SK-N-SH (cell line): Measurements from ENCODE around the gene ELMO1. TPM values are rescaled to one million over a fixed set of nuclear protein-coding genes. Genes with fewer than 3 reads are reported as not detected.

ENCODE experiments used
- CTCF ChIA-PET: fragments of 300-600, 350-600 bp; formaldehyde crosslinking; extraction: SDS; loops from one replicate; lab custom pipeline; 2021; lab: Yijun Ruan, JAX
- POLR2A ChIA-PET: fragments of 350-600 bp; sonication (Branson Sonifier 250); formaldehyde crosslinking; extraction: SDS; loops from one replicate; lab custom pipeline; 2020; ENCODE audit warnings: antibody characterized with exemption, inconsistent platforms; lab: Yijun Ruan, JAX
- DNase-seq: peaks from one replicate; pipeline ENCODE4 v3.0.0; 2012
- H2AFZ ChIP-seq: fragments of 200-600 bp; sonication (generic); 2 replicates; pipeline ENCODE4 v1.8.1; 2016; ENCODE audit warnings: antibody characterized with exemption, mild to moderate bottlenecking, low read depth
- H3F3A ChIP-seq: fragments of 200-600 bp; sonication (generic); replicated peaks from 2 replicates; pipeline ENCODE3; 2016; ENCODE audit warnings: antibody characterized with exemption, mild to moderate bottlenecking; ENCODE audit not compliant: insufficient read depth
- H3K27ac ChIP-seq, 2 experiments: fragments of 200-500 bp in 1 of 2; fragments of 200-600 bp in 1 of 2; sonication (Bioruptor generic) in 1 of 2; sonication (generic), shearing (Covaris generic) in 1 of 2; 2 replicates each; pipeline versions ENCODE4 v1.5.1 to v1.6.1; 2014 to 2016; ENCODE audit warnings: low read depth in 2 of 2, inconsistent platforms in 1 of 2, low read length in 1 of 2, mild to moderate bottlenecking in 1 of 2, mixed read lengths in 1 of 2
- H3K27me3 ChIP-seq: fragments of 200-600 bp; sonication (generic), shearing (Covaris generic); 2 replicates; pipeline ENCODE4 v1.6.1; 2016; ENCODE audit warnings: mixed run types; ENCODE audit not compliant: insufficient read depth
- H3K36me3 ChIP-seq, 2 experiments: fragments of 200-500 bp in 1 of 2; fragments of 200-600 bp in 1 of 2; sonication (Bioruptor generic) in 1 of 2; sonication (generic) in 1 of 2; replicated peaks in 1 of 2; 2 replicates each; pipeline versions ENCODE3 to v1.5.1; 2014 to 2016; ENCODE audit warnings: low read length in 1 of 2, mild to moderate bottlenecking in 1 of 2; ENCODE audit not compliant: insufficient read depth in 2 of 2, control insufficient read depth in 1 of 2
- H3K4me1 ChIP-seq, 2 experiments: fragments of 200-500 bp in 1 of 2; fragments of 200-600 bp in 1 of 2; sonication (Bioruptor generic) in 1 of 2; sonication (generic), shearing (Covaris generic) in 1 of 2; 2 replicates each; pipeline versions ENCODE4 v1.5.1 to v1.6.1; 2014 to 2016; ENCODE audit warnings: low read depth in 1 of 2, low read length in 1 of 2, mixed run types in 1 of 2; ENCODE audit not compliant: insufficient read depth in 2 of 2, control insufficient read depth in 1 of 2
- H3K4me2 ChIP-seq: fragments of 200-600 bp; sonication (generic), shearing (Covaris generic); 2 replicates; pipeline ENCODE4 v1.6.1; 2017; ENCODE audit warnings: mixed run types
- H3K4me3 ChIP-seq, 2 experiments: fragments of 200-500 bp in 1 of 2; fragments of 200-600 bp in 1 of 2; sonication (Bioruptor generic) in 1 of 2; sonication (generic), shearing (Covaris generic) in 1 of 2; 2 replicates each; pipeline versions ENCODE4 v1.5.1 to v1.8.1; 2014 to 2016; ENCODE audit warnings: low read depth in 2 of 2, inconsistent platforms in 1 of 2, low read length in 1 of 2, mild to moderate bottlenecking in 1 of 2, mixed read lengths in 1 of 2, moderate library complexity in 1 of 2
- H3K79me2 ChIP-seq: fragments of 200-600 bp; sonication (generic); 2 replicates; pipeline ENCODE4 v1.8.1; 2017; ENCODE audit warnings: mild to moderate bottlenecking; ENCODE audit not compliant: insufficient read depth
- H3K9ac ChIP-seq: fragments of 200-600 bp; sonication (generic); 2 replicates; pipeline ENCODE4 v1.6.1; 2017; ENCODE audit warnings: mixed run types
- H3K9me2 ChIP-seq: fragments of 200-600 bp; sonication (generic); 2 replicates; pipeline ENCODE4 v1.6.1; 2017; ENCODE audit warnings: mixed run types
- H3K9me3 ChIP-seq: fragments of 200-600 bp; sonication (generic); 2 replicates; pipeline ENCODE4 v1.6.1; 2017; ENCODE audit warnings: mixed run types, mild to moderate bottlenecking, moderate library complexity
- H4K20me1 ChIP-seq: fragments of 200-600 bp; sonication (generic); 2 replicates; pipeline ENCODE4 v1.6.1; 2017; ENCODE audit warnings: mild to moderate bottlenecking, mixed run types; ENCODE audit not compliant: insufficient read depth
- CTCF ChIP-seq: fragments of 200-600 bp; sonication (generic); IDR thresholded peaks from 2 replicates; pipeline ENCODE4 v1.6.1; 2017; ENCODE audit warnings: antibody characterized with exemption, mild to moderate bottlenecking, moderate library complexity
- ELF1 ChIP-seq: IDR thresholded peaks from 2 replicates; pipeline ENCODE4 v1.4.0; 2012
- EZH2phosphoT487 ChIP-seq: fragments of 200-600 bp; sonication (generic); IDR thresholded peaks from 2 replicates; pipeline ENCODE4 v1.6.1; 2017; ENCODE audit warnings: low read depth, mixed run types, mild to moderate bottlenecking, antibody characterized with exemption, moderate library complexity, borderline replicate concordance
- FOSL2 ChIP-seq: IDR thresholded peaks from 2 replicates; pipeline ENCODE4 v1.4.0; 2012; ENCODE audit warnings: low read depth, mild to moderate bottlenecking, moderate library complexity, borderline replicate concordance
- FOXM1 ChIP-seq: IDR thresholded peaks from 2 replicates; pipeline ENCODE4 v1.4.0; 2012; ENCODE audit warnings: low read depth, mild to moderate bottlenecking
- MAX ChIP-seq: IDR thresholded peaks from 2 replicates; pipeline ENCODE4 v1.4.0; 2012; ENCODE audit warnings: low read depth
- MXI1 ChIP-seq: IDR thresholded peaks from 2 replicates; pipeline ENCODE4 v1.6.1; 2012; ENCODE audit warnings: mild to moderate bottlenecking, low read depth, low read length, improper control_type of control experiment
- NFIC ChIP-seq: IDR thresholded peaks from 2 replicates; pipeline ENCODE4 v1.4.0; 2012; ENCODE audit warnings: borderline replicate concordance
- NRF1 ChIP-seq: IDR thresholded peaks from 2 replicates; pipeline ENCODE4 v1.6.1; 2012; ENCODE audit warnings: low read depth, mild to moderate bottlenecking, low read length
- RCOR1 ChIP-seq: fragments of 150-350 bp; IDR thresholded peaks from 2 replicates; pipeline ENCODE4 v1.6.1; 2017; ENCODE audit warnings: antibody characterized with exemption, low read length
- REST ChIP-seq: IDR thresholded peaks from 2 replicates; pipeline ENCODE4 v1.6.1; 2012; ENCODE audit warnings: mild to moderate bottlenecking, low read depth, low read length, moderate library complexity
- SIN3A ChIP-seq: IDR thresholded peaks from 2 replicates; pipeline ENCODE4 v1.6.1; 2012; ENCODE audit warnings: low read depth, mild to moderate bottlenecking, low read length, moderate library complexity, borderline replicate concordance
- TAF1 ChIP-seq: IDR thresholded peaks from 2 replicates; pipeline ENCODE4 v1.6.1; 2012; ENCODE audit warnings: low read depth, mild to moderate bottlenecking, low read length, moderate library complexity, borderline replicate concordance
- TCF12 ChIP-seq: IDR thresholded peaks from 2 replicates; pipeline ENCODE4 v1.4.0; 2012
- USF2 ChIP-seq: fragments of 150-350 bp; IDR thresholded peaks from 2 replicates; pipeline ENCODE4 v1.6.1; 2017; ENCODE audit warnings: antibody characterized with exemption, low read length, low read depth, borderline replicate concordance
- YY1 ChIP-seq: IDR thresholded peaks from 2 replicates; pipeline ENCODE4 v1.4.0; 2012; ENCODE audit warnings: low read depth, mild to moderate bottlenecking
- WGBS: methylation state at CpG from one replicate; pipeline ENCODE4 v1.1.6; 2017; ENCODE audit warnings: low lambda C conversion rate; 5-methylcytosine and 5-hydroxymethylcytosine counted together
- polyA plus RNA-seq, 3 experiments: library from polyadenylated mRNA; depleted of rRNA; stranded (reverse); fragments of >200 nt; gene quantifications; 2 replicates each; pipeline ENCODE4 v1.2.3, GENCODE V29; 2012

The ELMO1 gene
- polyA plus RNA-seq, 1 of the 3 experiments (the other 2 are of a cell fraction), result 0.64 TPM

GRCh38 chr7:37372750-37373149 lies 75.9 kb downstream of the ELMO1 start (continued):
- no peak for TF ChIP-seq CTCF
- TF ChIP-seq YY1, result no peak
- no peak for TF ChIP-seq SIN3A
- no peak for TF ChIP-seq FOSL2
- no peak for TF ChIP-seq USF2
- no peak for TF ChIP-seq NFIC
- peak; percentile 98 for TF ChIP-seq RCOR1
- no peak for TF ChIP-seq TAF1
- TF ChIP-seq ELF1, result no peak

GRCh38 chr7:37371755-37372154 lies 76.9 kb downstream of the ELMO1 start:
- H4K20me1 ChIP-seq, result no peaks in the 10 kb centered on the region
- no peak overlapping the region; a peak in 1 of 4 replicates for H3K27ac ChIP-seq
- H2AFZ ChIP-seq, result no peak overlapping the region
- no peaks in the 10 kb centered on the region for H3F3A ChIP-seq
- TF ChIP-seq YY1 (no peak), RCOR1 (no peak), TCF12 (no peak), FOSL2 (no peak), FOXM1 (no peak), NRF1 (no peak), REST (no peak), MXI1 (no peak), MAX (no peak), EZH2phosphoT487 (no peak)
- H3K36me3 ChIP-seq, result no peaks in the 10 kb centered on the region
- peaks cover 0 to 11% of the 10 kb centered on the region in 2 experiments; a peak in 2 of 4 replicates for H3K4me1 ChIP-seq
- peaks cover 6% of the 10 kb centered on the region; the same call in 1 of the 2 replicates for H3K9me3 ChIP-seq
- WGBS, result 61% methylated on average over 5 of the region's 5 CpGs
- no peaks in the 10 kb centered on the region for H3K79me2 ChIP-seq
- ChIA-PET POLR2A (no interaction called here), CTCF (no interaction called here)
- H3K4me3 ChIP-seq, result no peak overlapping the region
- no peak overlapping the region for H3K9ac ChIP-seq
- DNase-seq, result no peak
- no peak overlapping the region for H3K4me2 ChIP-seq
- H3K27me3 ChIP-seq, result no peaks in the 10 kb centered on the region
- H3K9me2 ChIP-seq, result no peaks in the 10 kb centered on the region
